Measurements from ENCODE around the gene MRPS23. TPM values are rescaled to one million over a fixed set of nuclear protein-coding genes. Genes with fewer than 3 reads are reported as not detected.

MRPS23 gene
- total RNA-seq, 1 donor from 2014 or later: 6.9 TPM

DNA sequence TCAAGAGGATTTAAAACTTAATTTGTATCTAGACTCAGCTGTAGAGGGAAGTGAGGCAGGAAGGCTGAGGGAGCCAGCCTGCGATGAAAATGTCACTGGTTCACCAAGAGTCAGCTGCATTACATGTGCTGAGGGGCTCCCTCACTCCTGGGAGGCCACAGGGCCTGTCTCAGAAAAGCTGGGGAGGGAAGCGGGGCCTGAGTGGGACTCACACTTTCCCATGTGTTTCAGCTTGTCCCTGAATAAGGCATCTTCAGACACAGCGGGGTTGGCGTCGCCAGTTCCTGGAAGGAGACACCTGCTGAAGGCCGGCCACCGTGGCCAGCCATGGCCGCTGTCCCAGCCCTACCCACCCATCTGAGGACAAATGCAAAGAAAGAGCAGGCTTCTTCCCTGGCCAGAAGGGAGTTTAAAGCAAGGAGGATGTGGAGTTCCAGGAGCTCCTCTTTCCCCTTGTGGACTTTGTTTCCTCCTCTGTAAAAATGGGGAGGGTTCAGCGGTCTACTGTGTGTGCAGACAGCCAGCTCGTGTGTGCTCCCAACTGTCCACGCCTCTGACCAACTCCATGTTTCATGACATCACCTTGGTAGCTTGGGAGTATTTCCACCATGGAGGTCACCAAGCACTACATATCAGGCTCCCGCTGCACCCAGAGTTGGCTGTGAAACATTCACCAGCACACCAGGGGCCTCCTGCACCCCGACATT lies 19.2 kb upstream of the MRPS23 start:
- H3K9me3 ChIP-seq: no peaks in the 10 kb centered on the region
- TF ChIP-seq POLR2AphosphoS5 (IDR thresholded peaks at IDR 0.05; ENCODE audit: insufficient read depth in 1 of 2, low read depth in 1 of 2) (no peak), POLR2A (IDR thresholded peaks at IDR 0.05) (no peak), CTCF (IDR thresholded peaks at IDR 0.05) (no peak)
- no peak overlapping the region for H3K4me3 ChIP-seq
- DNase-seq (ENCODE audit: extremely low spot score in 2 of 2): no peak
- intact Hi-C loops (cut with DNase I): no loop called here
- H3K4me1 ChIP-seq: peaks cover 60% of the 10 kb centered on the region
- peak overlapping the region; percentile 88 for H3K27ac ChIP-seq
- peaks cover 0 to 23% of the 10 kb centered on the region in 2 donors for H3K36me3 ChIP-seq
- H3K27me3 ChIP-seq: no peaks in the 10 kb centered on the region

DNA sequence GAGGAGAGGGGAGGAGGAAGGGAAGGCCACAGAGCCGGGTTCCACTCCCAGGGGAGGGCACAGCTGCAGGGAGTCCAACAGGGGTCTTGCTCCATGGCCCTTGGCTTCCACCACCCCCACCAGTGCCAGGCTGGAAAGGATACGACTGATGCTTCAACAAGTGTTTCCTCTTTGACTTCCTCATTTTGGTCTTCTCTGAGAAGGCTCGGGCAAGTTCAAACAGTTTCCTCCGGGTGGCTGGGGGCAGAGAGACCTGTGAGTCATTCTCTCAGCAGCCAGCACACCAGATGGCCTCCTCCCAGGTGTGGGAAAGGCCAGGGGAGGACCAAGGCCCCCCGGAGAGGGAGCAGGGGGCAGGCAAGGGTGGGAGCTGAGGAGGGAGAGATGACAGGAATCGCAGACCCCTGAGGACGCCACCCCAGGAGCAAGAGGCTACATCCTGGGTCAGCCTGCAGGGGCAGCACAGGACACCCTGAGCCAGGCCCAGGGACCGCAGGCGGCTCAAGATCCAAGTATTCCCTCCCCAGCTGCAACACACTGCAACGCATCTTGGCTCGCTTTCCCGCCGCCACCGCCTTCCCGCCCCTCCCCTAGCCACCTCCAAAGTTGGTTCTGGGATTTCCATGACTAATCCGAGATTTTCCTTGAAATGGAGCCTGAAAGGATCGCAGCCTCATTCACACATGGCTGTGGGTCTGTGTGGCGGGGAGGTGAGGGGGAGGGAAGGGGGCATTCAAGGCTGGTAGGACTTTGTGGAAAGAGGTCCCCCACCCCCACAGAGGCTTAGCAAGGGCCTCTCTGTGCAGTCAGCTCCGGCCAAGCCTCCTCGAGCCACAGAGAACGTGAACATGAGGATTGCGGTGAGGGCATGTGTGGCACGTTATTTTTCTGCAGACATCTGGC lies 18.4 kb upstream of the MRPS23 start:
- intact Hi-C loops (cut with DNase I): no loop called here
- peak overlapping the region; percentile 88 for H3K27ac ChIP-seq
- peaks cover 57% of the 10 kb centered on the region for H3K4me1 ChIP-seq
- H3K27me3 ChIP-seq: no peaks in the 10 kb centered on the region
- H3K4me3 ChIP-seq: no peak overlapping the region
- peaks cover 0 to 23% of the 10 kb centered on the region in 2 donors for H3K36me3 ChIP-seq
- H3K9me3 ChIP-seq: no peaks in the 10 kb centered on the region
- DNase-seq (ENCODE audit: extremely low spot score in 2 of 2): no peak
- TF ChIP-seq POLR2AphosphoS5 (IDR thresholded peaks at IDR 0.05; ENCODE audit: insufficient read depth in 1 of 2, low read depth in 1 of 2): peak; percentile 77 to 91
- TF ChIP-seq POLR2A (IDR thresholded peaks at IDR 0.05): no peak
- peak in 1 of 3 experiments; percentile 48 for TF ChIP-seq CTCF (IDR thresholded peaks at IDR 0.05)

DNA sequence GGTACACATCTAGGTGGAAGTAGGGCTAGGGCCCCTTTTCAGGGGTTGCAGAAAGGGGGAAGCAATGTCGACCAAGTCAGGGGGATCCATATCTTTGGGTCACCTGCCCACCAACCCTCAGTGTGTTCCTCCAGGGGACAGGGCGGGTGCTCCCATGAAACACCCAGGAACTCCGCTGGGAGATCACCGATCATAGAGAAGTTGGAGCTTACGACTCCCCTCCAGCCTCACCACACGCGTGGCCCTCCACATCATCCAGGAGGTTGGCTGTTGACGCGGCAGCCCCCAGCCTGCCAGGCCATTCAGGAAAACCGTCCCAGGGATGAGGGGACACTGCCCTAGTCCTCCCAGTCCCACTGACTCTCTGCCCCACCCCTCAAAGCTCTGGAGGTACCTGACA lies 17.3 kb upstream of the MRPS23 start:
- Histone ChIP-seq H3K27ac (peak overlapping the region; percentile 88), H3K9me3 (no peaks in the 10 kb centered on the region), H3K36me3 (peaks cover 0 to 14% of the 10 kb centered on the region in 2 donors), H3K27me3 (no peaks in the 10 kb centered on the region), H3K4me1 (peaks cover 60% of the 10 kb centered on the region), H3K4me3 (no peak overlapping the region)
- intact Hi-C loops (cut with DNase I): no loop called here
- TF ChIP-seq POLR2AphosphoS5 (IDR thresholded peaks at IDR 0.05; ENCODE audit: insufficient read depth in 1 of 2, low read depth in 1 of 2) (no peak), POLR2A (IDR thresholded peaks at IDR 0.05) (no peak), CTCF (IDR thresholded peaks at IDR 0.05) (no peak)
- DNase-seq (ENCODE audit: extremely low spot score in 2 of 2): no peak

DNA sequence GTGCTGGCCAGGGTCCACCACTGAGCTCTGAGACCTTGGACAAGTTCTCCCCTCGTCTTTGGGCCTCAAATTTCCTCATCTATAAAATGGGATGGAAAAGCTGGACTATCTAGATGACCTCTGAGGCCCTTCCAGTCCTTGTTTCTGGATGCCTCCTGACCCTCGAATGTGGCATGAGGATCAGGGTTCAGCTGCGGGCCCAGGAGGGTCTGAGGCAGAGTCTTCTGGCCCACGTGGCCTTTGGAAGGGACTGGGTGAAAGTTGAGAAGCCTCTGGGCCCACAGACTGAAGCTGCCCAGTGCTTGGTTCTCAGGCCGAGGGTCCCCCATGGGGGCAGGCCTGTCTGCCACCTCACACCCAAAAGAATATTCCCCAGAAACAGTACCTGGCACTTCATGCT lies 16.9 kb upstream of the MRPS23 start:
- peaks cover 0 to 12% of the 10 kb centered on the region in 2 donors for H3K36me3 ChIP-seq
- H3K27me3 ChIP-seq: no peaks in the 10 kb centered on the region
- TF ChIP-seq POLR2AphosphoS5 (IDR thresholded peaks at IDR 0.05; ENCODE audit: insufficient read depth in 1 of 2, low read depth in 1 of 2) (no peak), CTCF (IDR thresholded peaks at IDR 0.05) (no peak), POLR2A (IDR thresholded peaks at IDR 0.05) (no peak)
- peaks cover 63% of the 10 kb centered on the region for H3K4me1 ChIP-seq
- intact Hi-C loops (cut with DNase I): no loop called here
- H3K27ac ChIP-seq: peak overlapping the region; percentile 88
- DNase-seq (ENCODE audit: extremely low spot score in 2 of 2): peak in 1 of 2 donors; percentile 77
- no peaks in the 10 kb centered on the region for H3K9me3 ChIP-seq
- no peak overlapping the region for H3K4me3 ChIP-seq
